Common myeloid progenitor, CD34-positive (primary cell): ENCODE results near the gene RIT2.

ENCODE experiments used
- CTCF ChIA-PET: fragments of 350-600 bp; sonication (Branson Sonifier 250); formaldehyde crosslinking; loops from one replicate; lab custom pipeline; 2021; ENCODE audit warnings: antibody characterized with exemption; lab: Charles Lee
- POLR2A ChIA-PET: fragments of 350-600 bp; sonication (Branson Sonifier 250); formaldehyde crosslinking; loops from one replicate; lab custom pipeline; 2021; ENCODE audit warnings: antibody characterized with exemption; lab: Charles Lee
- DNase-seq, 3 donors: peaks; one replicate each; pipeline versions ENCODE4 v3.0.0 to v3.0.0-alpha.2; 2013
- H3K27ac ChIP-seq, 2 experiments: 1 replicate in 1 of 2; 2 replicates in 1 of 2; pipeline ENCODE4 v1.7.0; 2013; ENCODE audit warnings: inconsistent platforms in 2 of 2, low read length in 2 of 2, mild to moderate bottlenecking in 2 of 2, low read depth in 1 of 2, moderate library complexity in 1 of 2; ENCODE audit not compliant: severe bottlenecking in 2 of 2, insufficient read depth in 1 of 2, poor library complexity in 1 of 2
- H3K27me3 ChIP-seq, 5 experiments: replicated peaks in 2 of 5; 1 replicate in 3 of 5; 2 replicates in 2 of 5; pipeline versions ENCODE4 v1.6.1 to v1.7.0; 2013; ENCODE audit warnings: low read length in 4 of 5, mild to moderate bottlenecking in 2 of 5, moderate library complexity in 2 of 5, inconsistent platforms in 1 of 5; ENCODE audit not compliant: insufficient read depth in 5 of 5, control insufficient read depth in 4 of 5
- H3K36me3 ChIP-seq, 4 experiments: 1 replicate in 2 of 4; 2 replicates in 2 of 4; pipeline versions ENCODE4 v1.6.1 to v1.7.0; 2013; ENCODE audit warnings: low read length in 3 of 4, control low read depth in 1 of 4, mild to moderate bottlenecking in 1 of 4; ENCODE audit not compliant: control insufficient read depth in 4 of 4, insufficient read depth in 4 of 4
- H3K4me1 ChIP-seq, 4 experiments: 1 replicate in 3 of 4; 2 replicates in 1 of 4; pipeline versions ENCODE4 v1.6.1 to v1.7.1; 2013; ENCODE audit warnings: low read length in 3 of 4, mild to moderate bottlenecking in 3 of 4, control low read depth in 1 of 4, inconsistent platforms in 1 of 4, moderate library complexity in 1 of 4; ENCODE audit not compliant: control insufficient read depth in 4 of 4, insufficient read depth in 4 of 4; ENCODE audit errors: control extremely low read depth in 1 of 4
- H3K4me3 ChIP-seq, 7 experiments: 1 replicate in 4 of 7; 2 replicates in 3 of 7; pipeline versions ENCODE4 v1.5.1 to v1.7.0; 2013; ENCODE audit warnings: mild to moderate bottlenecking in 7 of 7, low read length in 6 of 7, moderate library complexity in 6 of 7, inconsistent platforms in 2 of 7, low read depth in 2 of 7, control low read depth in 1 of 7; ENCODE audit not compliant: insufficient read depth in 4 of 7, control insufficient read depth in 1 of 7; ENCODE audit errors: extremely low read depth in 1 of 7
- H3K9me3 ChIP-seq, 5 experiments: 1 replicate in 4 of 5; 2 replicates in 1 of 5; pipeline versions ENCODE4 v1.6.1 to v1.7.1; 2013; ENCODE audit warnings: low read length in 4 of 5, mild to moderate bottlenecking in 2 of 5, inconsistent platforms in 1 of 5, low read depth in 1 of 5, moderate library complexity in 1 of 5; ENCODE audit not compliant: control insufficient read depth in 4 of 5, insufficient read depth in 2 of 5; ENCODE audit errors: control extremely low read depth in 1 of 5
- WGBS: methylation state at CpG from one replicate; pipeline ENCODE4 v1.1.5; 2013; ENCODE audit not compliant: insufficient coverage; 5-methylcytosine and 5-hydroxymethylcytosine counted together

RIT2 gene

DNA sequence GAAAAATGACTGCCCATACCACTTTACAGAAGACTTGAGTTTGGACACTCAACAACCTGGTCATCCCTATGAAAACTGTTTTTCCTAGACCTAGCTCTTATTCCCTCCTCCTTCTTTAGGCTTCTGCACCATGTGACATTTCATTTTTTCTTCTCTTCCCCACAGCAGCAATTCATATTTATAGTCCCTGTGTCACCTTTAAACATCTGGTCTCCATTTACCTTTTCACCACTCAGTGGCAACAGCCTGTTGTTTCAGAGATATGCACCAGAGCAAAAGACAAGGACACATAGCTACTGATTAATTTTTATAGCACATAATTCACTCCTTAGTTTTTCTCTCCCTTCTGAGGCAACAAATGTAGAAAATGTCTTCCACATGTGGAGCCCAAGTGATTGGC, 118.7 kb downstream of the RIT2 start:
- ChIA-PET CTCF (no interaction called here), POLR2A (no interaction called here)
- no peak for DNase-seq
- Histone ChIP-seq H3K4me3 (no peak overlapping the region), H3K9me3 (no peaks in the 10 kb centered on the region), H3K4me1 (no peaks in the 10 kb centered on the region), H3K27me3 (no peaks in the 10 kb centered on the region), H3K36me3 (no peaks in the 10 kb centered on the region), H3K27ac (no peak overlapping the region)

GRCh38 chr18:42980426-42980825, 135.1 kb downstream of the RIT2 start:
- ChIA-PET CTCF (no interaction called here), POLR2A (no interaction called here)
- WGBS = no CpG with 5 or more reads among the region's 1 CpG
- DNase-seq = no peak
- Histone ChIP-seq H3K27ac (no peak overlapping the region), H3K4me3 (no peak overlapping the region), H3K27me3 (no peaks in the 10 kb centered on the region), H3K9me3 (no peaks in the 10 kb centered on the region), H3K4me1 (no peaks in the 10 kb centered on the region), H3K36me3 (no peaks in the 10 kb centered on the region)

DNA sequence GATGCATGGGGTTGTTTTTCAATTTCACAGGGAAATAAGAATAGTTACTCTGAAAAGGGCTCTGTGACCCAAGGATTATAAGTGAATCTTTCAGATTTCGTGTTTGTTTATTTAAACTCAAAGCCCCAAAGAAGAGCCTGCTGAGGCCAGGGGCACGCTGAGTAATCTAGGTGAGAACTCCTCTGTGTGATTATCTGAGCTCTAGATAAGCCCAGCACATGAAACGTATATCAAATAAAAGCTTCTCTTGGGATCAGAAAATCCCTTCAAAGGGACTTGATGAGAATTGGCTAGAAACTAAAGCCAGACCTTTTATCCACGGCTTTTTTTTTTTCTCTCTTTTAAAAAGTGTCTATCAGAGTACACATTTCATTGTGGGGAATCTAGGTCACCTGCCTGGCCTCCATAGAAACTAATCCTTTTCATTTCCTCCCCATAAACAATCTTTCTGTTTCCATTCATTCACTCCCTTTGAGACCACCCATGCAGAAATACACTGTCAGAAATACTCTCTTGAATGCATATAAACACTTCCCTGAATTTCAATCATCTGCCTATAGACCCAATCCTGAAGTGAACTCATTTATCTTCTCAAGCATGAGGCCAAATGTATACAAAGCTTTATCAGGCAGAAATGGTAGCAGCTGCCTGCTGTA, 137.4 kb downstream of the RIT2 start:
- no peak overlapping the region for H3K4me3 ChIP-seq
- WGBS = 49% methylated on average over 4 of the region's 4 CpGs
- H3K27me3 ChIP-seq = no peaks in the 10 kb centered on the region
- CTCF ChIA-PET = no interaction called here
- POLR2A ChIA-PET = no interaction called here
- H3K4me1 ChIP-seq = no peaks in the 10 kb centered on the region
- H3K27ac ChIP-seq = no peak overlapping the region
- DNase-seq = no peak
- no peaks in the 10 kb centered on the region for H3K36me3 ChIP-seq
- H3K9me3 ChIP-seq = no peaks in the 10 kb centered on the region

GRCh38 chr18:42976869-42977590, 138.5 kb downstream of the RIT2 start:
- Histone ChIP-seq H3K4me3 (no peak overlapping the region), H3K27ac (no peak overlapping the region), H3K36me3 (no peaks in the 10 kb centered on the region), H3K9me3 (no peaks in the 10 kb centered on the region), H3K27me3 (no peaks in the 10 kb centered on the region), H3K4me1 (no peaks in the 10 kb centered on the region)
- ChIA-PET CTCF (interaction anchor here (0.6 kb wide), 1 partner anchor 306 kb away, joined by 3 read pairs; no protein-coding TSS in a partner anchor), POLR2A (no interaction called here)
- no peak for DNase-seq
- 29% methylated on average over 1 of the region's 3 CpGs for WGBS

DNA sequence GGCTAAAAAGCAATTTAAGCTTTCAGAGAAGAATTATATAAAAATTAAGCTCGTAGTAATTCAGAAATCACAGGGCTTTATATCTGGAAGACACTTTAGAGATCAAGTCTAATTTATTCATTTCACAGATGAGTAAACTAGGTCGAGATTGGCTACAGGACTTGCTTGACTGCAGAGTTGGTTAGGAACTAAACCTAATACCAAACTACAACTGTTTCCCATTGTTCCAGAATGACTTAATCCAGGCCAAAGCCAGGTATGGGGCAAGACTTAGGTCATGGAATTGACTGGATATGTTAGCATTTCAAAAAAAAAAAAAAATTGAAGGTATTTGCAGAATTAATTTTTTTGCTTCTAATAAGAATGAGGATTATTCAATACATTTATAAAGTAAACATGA, 146.1 kb downstream of the RIT2 start:
- POLR2A ChIA-PET = no interaction called here
- no peaks in the 10 kb centered on the region for H3K36me3 ChIP-seq
- CTCF ChIA-PET = no interaction called here
- no peak overlapping the region for H3K27ac ChIP-seq
- no peaks in the 10 kb centered on the region for H3K4me1 ChIP-seq
- DNase-seq = no peak
- 86% methylated on average over 1 of the region's 2 CpGs for WGBS
- H3K9me3 ChIP-seq = no peaks in the 10 kb centered on the region
- no peak overlapping the region for H3K4me3 ChIP-seq
- H3K27me3 ChIP-seq = no peaks in the 10 kb centered on the region

DNA sequence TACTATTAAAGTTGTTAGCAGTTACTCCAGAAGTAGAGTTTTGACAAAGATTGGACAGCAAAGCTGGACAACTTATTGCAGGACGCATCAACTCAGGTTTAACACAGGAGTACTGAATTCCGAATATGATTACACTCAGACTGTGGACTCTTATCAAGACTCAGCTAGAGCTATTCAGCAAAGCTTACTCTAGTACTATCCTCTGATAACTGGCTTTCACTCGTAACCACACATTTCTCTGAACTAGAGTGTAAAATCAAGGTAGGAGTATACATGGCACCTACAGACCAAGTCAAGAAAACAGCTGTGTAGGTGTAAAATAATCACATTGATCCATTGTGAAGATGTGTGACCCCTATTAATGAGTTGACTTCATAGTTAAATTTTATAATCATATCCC, 154.2 kb downstream of the RIT2 start:
- no peaks in the 10 kb centered on the region for H3K4me1 ChIP-seq
- H3K27me3 ChIP-seq = no peaks in the 10 kb centered on the region
- no peaks in the 10 kb centered on the region for H3K36me3 ChIP-seq
- ChIA-PET CTCF (no interaction called here), POLR2A (no interaction called here)
- no peak for DNase-seq
- no peaks in the 10 kb centered on the region for H3K9me3 ChIP-seq
- H3K27ac ChIP-seq = no peak overlapping the region
- 100% methylated on average over 1 of the region's 3 CpGs for WGBS
- H3K4me3 ChIP-seq = no peak overlapping the region

DNA sequence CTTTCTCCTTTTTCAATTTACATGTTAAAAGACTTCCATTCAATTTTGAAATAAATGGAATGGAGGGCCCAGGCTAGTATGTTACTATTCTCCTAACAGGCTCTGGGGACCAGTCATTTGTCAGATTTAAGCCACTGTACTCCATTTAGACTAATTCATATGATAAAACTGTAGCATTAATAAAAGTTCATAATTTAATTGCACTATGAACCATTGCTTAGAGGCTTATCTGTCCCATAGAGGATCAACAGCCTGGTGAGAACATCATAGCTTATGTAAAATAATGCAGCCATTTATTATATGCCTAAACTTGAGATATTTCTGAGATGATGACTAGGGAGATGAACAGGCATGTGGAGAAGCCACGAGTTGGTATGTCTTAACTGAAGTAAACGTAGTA, 156.0 kb downstream of the RIT2 start:
- POLR2A ChIA-PET = no interaction called here
- DNase-seq = no peak
- Histone ChIP-seq H3K4me3 (no peak overlapping the region), H3K36me3 (no peaks in the 10 kb centered on the region), H3K9me3 (no peaks in the 10 kb centered on the region), H3K4me1 (no peaks in the 10 kb centered on the region), H3K27ac (no peak overlapping the region), H3K27me3 (no peaks in the 10 kb centered on the region)
- no CpG with 5 or more reads among the region's 2 CpGs for WGBS
- CTCF ChIA-PET = no interaction called here
